Suppressor macrophage treated with lipopolysaccharide for 1 hour (primary cell): Measurements from ENCODE around the gene ELFN1.

Source experiments
- DNase-seq, 3 donors: peaks; one replicate each; pipeline ENCODE4 v3.0.0-alpha.2; 2020 to 2022

ELFN1 gene

DNA sequence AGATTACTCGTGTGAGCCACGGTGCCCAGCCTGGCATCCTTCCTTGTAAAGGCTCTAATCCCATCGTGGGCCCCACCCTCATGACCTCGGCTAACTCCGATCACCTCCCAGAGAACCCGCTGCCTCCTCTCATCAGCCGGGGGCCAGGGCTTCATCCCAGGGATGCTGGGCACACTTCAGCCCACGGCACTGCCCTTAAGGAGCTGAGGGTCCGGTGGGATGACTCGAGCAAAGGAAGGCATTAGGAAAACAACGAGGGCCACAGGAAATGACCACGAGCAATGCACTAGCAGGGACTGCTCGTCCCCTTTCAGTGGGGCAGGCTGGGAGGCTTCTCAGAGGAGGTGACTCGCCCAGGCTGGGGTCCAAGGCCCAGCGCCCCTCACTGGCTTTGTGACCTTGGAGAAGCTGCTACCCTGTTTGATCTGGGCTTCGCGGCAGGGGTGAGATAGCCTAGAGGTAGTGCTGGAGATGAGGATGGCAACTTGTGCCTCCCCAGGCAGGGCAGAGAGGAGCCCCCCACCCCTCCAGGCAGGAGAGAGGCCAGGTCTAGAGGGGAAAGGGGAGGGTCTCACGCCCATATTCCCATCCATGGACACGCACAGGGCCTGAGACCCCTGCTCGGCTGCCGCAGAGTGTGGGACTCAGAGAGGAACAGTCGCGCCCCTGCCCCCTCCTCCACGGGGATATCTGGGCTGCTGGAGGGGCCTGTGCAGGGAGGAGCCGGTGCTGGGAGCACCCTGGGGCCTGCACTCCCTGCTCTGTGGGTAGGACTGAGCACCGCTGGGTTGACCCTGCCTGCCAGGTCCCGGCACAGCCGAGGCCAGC is 26.8 kb downstream of the ELFN1 start:
- DNase-seq, result no peak

GRCh38 chr7:1697499-1698125 is 27.5 kb downstream of the ELFN1 start:
- DNase-seq, result no peak

- DNase-seq, result no peak
Measured at GRCh38 chr7:1698201-1698600, 28.1 kb downstream of the ELFN1 start.

GRCh38 chr7:1698951-1699350 is 28.9 kb downstream of the ELFN1 start:
- DNase-seq, result no peak

DNA sequence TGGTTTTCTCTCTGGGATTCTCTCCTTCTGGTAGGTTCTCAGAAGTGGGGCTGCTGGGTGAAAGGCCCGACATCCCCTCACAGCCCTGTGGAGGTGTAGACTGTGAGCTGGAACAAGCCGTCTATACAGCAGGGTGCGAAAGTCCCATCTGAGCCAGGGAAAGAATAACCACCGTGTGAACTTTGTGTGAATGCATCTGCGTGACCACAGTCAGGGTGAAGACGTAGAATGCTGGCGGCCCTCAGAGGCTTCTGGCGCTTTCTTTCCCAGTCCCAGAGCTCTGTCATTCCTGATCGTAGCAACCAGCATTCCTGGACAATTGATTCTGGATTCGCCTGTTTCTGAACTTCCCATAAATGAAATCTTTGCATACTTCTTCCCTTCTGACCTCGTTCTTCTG is 30.0 kb downstream of the ELFN1 start:
- no peak for DNase-seq

- no peak for DNase-seq
Measured at GRCh38 chr7:1700536-1701333, 30.7 kb downstream of the ELFN1 start.

DNA sequence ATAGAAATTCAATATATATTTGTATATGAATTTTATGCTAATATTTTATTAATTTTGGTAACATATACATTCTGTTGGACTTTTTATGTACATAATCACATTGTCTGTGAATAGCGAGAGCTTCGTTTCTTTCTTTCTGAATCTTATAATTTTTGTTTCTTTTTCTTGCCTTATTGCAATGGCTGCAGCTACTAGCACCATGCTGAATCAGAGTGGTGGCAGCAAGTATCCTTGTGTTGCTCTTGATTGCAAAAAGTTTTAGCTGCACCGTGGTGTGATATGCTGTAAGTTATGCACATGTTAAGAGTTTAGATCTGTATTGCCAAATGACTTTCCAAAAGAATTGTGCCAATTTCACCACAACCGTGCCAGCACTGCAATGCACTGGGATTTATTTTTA is 32.6 kb downstream of the ELFN1 start:
- no peak for DNase-seq

DNA sequence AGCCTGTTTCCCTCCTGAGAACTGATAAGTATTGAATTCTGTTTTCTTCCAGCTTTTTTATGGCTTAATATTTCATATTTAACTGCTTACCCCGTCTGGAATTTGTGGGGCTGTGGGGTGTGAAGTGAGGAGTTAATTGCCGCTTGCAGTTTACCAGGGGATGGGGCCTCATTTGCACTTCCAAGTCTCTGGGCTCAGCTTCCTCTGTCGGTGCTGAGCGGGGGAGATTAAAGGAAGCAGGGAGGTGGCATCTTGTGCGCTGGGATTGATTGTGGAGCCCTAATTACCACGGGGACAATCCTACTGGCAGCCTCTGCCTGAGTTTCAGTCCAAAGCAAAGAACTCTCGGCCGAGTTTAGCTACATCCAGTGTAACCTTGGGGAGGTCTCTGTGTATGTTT is 33.4 kb downstream of the ELFN1 start:
- no peak for DNase-seq

- no peak for DNase-seq
Measured at GRCh38 chr7:1703871-1704810, 34.1 kb downstream of the ELFN1 start.

DNA sequence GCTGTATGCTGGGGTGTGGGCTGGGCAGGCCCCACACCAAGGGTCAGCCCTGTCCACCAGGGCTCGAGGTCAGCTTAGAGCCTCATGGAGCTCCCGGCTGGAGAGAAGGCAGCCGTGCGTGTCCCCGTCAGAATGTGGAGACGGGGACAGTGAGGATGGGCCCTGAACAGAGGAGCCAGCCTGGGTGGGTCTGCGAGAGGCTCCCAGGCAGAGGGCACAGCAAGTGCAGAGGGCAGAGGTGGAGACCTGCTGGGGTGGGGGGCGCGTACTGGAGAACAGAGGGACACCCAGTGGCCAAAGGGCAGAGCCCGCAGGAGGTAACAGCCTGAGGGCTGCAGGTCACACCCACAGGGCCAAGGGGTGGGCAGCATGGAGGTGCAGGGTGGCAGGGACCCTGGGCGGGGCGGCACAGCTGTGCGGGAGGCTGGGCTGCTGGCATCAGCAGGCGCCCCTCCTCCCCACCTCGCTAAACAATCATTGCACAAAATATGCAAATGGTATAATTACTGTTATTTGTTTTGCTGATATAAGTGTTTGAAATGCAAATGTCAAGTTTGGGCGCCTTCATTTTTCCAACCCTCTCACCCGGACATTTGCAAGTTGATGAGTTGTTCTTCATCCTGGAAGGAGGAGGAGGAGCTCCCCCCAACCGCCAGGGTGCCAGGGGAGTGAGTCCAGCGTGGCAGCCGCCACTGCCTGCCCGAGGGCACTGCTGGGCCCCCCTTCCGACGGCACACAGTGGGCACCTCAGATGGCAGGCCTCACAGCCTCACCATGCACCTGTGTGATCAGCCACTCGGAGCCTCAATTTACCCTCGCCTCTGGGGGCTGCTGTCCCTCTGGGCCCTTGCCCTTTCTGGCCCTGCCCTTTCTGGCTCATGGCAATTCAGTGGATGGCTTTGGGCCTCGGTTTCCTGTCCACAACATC is 35.0 kb downstream of the ELFN1 start:
- no peak for DNase-seq

- DNase-seq, result no peak
Measured at GRCh38 chr7:1705856-1706255, 35.8 kb downstream of the ELFN1 start.

DNA sequence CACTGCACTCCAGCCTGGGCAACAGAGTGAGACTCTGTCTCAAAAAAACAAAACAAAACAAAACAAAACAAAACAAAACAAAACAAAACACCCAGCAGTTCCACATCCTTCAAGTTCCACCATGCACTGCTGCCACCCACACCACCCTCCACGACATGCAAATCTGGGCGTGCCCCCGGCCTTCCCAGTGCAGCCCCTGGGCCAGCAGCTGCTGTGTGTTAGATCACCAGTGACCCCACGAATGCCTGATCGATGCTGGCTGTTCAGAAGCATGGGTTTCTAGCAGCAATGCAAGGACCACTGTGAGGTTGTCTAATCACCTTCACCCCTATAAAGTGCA is 36.3 kb downstream of the ELFN1 start:
- no peak for DNase-seq

DNA sequence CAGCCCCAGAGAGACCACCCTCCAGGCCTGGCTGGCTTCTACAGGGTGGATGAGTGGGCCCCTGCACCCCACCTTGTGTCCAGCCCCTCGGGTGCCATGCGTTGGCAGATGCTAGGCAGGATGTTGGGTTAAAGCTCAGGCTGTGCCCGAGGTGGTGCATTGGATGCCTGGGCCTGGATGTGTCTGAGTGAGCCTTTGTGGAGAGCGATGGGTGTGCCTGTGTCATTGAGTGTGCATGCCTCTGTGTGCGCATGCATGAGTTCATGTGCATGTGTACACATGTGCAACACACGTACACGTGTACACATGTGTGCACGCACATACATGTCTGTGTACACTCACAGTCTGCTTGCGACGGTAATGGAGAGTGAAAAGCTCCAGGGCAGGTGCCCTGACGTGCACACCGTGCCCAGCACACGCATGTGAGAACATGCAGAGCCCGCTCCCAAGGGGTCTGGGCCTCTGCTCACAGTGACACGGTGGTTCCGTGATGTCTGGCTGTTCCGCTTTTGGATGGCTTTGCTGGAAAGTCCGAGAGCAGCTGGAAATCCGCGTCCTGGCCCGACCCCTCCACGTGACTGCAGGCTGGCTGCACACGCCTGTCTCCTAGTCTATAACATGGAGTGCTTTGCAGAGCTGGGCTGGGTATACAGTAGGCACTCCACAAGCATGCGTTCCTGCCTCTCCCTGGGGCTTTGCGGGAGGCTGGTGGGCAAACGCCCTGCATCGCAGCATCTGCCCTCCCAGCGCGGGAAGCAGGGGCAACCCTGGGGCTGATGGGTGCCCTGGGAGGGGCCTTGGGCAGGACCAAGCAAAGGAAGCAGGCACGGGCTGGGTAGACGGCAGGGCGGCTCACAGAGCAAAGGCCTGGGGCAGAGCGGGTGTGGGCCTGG is 36.9 kb downstream of the ELFN1 start:
- no peak for DNase-seq

DNA sequence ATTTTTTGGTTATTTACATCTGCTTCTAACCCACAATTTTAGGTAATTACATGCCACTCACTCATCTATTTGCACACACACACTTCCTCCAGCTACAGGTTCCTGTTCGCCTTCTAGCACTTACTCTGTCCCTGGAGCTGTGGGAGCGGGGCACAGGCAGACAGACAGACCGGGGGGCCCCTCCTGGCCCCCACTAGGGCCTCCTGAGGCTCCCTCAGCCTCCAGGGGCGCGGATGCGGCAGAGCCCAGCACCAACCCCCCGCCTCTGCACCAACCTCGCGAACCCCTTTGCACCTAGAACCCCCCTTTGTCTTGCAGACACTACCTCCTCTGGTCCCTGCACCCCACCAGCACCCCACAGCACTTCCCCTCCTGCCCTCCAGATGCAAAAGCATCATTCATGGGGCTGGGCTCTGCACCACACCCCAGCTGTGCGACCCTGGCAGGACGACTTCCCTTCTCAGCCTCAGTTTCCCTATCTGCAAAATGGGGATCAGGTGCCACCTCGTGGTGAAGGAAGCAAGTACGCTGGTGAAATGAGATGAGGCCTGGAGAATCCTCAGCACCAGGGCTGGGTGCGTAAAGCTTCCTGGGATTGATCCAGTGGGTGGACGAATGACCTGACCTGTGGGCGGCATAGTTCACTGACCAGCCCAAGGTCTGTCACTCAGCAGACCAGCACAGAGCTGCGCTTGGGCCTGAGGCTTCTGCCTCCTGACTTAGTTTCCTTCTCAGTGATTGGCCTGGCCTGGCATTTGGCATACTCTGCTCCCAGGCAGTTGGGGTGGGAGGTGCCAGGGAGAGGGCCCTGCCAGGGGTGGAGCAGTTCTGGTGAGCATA is 37.9 kb downstream of the ELFN1 start:
- no peak for DNase-seq

DNA sequence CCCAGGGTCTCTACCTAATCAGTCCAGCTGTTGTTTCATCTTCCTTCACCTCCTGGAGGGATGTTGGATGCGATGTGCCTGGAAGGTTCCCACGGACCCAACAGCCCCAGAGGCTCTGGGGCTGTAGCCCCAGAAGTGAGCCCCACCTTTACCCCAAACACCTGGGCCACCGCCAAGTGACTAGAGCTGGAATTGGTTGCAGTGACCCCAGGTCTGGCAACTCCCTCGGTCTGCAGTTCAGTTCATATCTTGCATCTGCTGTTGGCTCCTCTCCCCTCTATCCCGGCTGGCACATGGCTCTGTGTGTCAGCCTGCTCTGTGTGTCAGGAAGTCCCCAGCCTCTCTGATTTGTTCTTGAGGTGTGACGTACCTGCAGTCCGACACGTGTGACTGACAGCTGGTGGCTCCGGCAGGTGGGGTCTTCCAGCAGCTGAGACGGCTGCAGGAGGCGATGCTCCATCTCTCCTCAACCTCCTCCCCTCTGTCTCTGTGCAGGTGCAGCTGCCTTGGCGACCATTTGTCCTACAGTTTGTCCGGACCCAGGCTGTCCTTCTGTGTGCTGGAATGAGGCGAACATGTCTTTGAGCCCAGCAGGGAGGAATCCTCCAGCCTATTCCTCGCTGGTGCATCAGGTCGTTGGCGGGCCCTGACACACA is 38.6 kb downstream of the ELFN1 start:
- DNase-seq, result no peak

DNA sequence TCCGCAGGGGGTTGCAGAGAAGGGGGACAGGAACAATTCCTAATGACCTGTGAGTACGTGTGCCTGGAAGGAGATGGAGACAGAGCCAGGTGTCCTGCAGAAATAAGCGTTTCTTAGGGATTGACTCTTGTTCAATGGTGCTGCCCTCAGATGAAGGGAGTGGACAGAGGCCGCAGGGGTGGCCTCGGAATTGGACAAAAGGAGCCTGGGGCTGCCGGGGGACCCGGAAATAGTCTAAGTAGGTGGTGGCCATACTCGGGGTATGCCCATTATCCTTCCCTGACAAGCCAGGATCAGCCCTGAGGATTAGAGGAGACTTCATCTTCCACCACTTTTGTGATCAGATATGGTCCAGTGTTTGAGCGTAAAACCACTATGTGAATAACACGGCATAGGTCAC is 39.2 kb downstream of the ELFN1 start:
- DNase-seq, result no peak

GRCh38 chr7:1709900-1710299 is 39.8 kb downstream of the ELFN1 start:
- DNase-seq, result peak in 1 of 3 donors; percentile 14

DNA sequence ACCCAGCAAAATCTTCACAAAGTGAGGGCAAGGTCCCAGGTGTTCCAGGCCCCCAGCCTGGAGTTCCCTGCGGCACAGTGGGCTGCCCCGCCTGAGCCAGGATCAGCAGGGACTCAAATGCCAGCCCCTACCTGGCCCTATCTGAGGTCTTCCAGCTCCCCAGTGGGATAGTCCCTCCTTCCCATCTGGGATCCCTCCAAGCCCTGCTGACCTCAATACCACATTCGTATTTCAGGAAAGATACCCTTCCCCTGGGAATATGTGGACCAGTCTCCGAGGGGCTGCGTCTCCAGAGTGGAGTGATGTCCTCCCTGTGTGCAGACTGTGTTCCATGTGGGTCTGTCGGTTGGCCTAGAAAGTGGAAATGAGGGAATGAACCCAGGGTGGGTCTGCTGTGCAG is 40.9 kb downstream of the ELFN1 start:
- no peak for DNase-seq

- no peak for DNase-seq
Measured at GRCh38 chr7:1712907-1713501, 42.9 kb downstream of the ELFN1 start.
